Jurkat, Clone E6-1 (cell line): ENCODE data around the gene HEXIM2.
A peak's percentile ranks its signal among the peaks of the same experiment; 100 is the strongest.
"Not testable (repeated sequence)": the region's sequence is repeated elsewhere in the genome, so short reads cannot be mapped to it uniquely, and the experiment has no call there.

ENCODE experiments used
- DNase-seq: peaks from one replicate; pipeline ENCODE4 v3.0.0-alpha.2; 2011; ENCODE audit warnings: low read depth, low spot score
- H3K4me3 ChIP-seq: 2 replicates; pipeline ENCODE4 v1.5.1; 2011; ENCODE audit warnings: mild to moderate bottlenecking, low read length, control low read depth, moderate library complexity

The HEXIM2 gene

GRCh38 chr17:45197108-45197507 is 35.4 kb downstream of the HEXIM2 start:
- no peak for DNase-seq
- no peak overlapping the region for H3K4me3 ChIP-seq

DNA sequence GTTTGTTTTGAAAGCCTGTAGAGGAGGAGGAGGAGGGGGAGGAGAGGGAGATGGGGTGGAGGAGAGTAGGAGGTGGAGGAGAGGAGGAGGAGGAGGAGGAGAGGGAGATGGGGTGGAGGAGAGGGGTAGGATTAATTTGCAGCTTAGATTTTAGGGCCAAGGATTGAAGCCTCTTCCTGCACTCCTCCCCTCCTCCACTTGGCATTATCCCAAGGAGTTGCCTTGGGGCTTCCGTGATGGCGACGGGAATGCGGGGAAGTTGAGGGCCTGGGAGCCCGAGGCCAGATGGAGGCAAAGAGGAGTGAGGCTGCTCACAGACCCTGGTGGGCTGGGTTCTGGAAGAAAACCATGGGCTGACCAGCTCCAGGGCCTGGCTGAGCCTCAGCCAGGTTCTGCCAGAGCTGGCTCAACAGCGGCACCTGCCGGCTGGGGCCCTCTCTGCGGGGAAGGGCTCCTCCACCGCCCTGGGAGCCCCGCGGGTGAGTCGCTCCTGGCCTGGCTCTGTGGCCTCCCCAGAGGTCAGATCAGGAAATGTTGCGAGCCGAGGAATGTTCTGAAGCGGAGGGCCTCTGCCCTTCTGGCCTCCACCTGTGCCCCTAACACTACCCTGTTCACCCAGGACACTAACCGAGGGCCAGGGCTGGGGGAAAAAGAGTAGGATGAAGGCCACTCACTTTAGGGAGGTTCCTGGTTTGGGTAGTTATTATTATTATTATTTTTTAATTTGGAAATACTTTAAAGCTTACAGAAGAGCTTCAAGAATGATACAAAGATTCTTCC is 36.1 kb downstream of the HEXIM2 start:
- H3K4me3 ChIP-seq = no peak overlapping the region
- peak; percentile 39 for DNase-seq

- DNase-seq = no peak
- no peak overlapping the region for H3K4me3 ChIP-seq
Measured at GRCh38 chr17:45200701-45201100, 39.0 kb downstream of the HEXIM2 start.

DNA sequence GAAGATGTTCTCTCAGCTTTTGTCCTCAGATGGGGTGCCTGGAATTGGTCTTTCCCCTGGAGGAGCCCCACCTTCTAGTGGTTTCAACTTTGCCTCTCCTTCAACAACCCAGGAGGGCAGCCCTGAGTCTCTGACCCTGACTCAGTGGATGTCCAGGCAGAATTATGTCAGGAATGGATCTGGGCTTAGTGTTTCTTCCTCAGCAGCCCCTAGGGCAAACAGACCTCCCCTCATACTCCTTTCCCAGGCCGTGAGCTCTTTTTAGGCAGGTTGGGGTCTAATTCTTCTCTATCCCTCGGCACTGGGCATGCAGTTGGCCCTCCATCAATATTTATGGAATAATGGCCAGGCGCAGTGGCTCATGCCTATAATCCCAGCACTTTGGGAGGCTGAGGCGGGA is 39.8 kb downstream of the HEXIM2 start:
- H3K4me3 ChIP-seq = no peak overlapping the region
- DNase-seq = no peak

DNA sequence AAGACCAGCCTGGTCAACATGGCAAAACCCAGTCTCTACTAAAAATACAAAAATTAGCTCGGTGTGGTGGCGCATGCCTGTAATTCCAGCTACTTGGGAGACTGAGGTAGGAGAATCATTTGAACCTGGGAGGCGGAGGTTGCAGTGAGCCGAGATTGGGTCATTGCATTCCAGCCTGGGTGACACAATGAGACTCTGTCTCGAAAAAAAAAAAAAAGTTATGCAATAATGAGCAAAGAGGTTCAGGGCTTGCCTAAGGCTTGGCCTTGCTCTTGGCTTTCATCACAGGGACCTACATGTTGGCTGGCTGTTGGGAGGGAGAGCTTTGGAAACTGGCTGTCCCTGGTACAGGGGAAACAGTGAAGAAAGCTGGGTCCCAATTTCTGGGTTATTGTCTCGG is 40.2 kb downstream of the HEXIM2 start:
- not testable (repeated sequence) for DNase-seq, H3K4me3 ChIP-seq

DNA sequence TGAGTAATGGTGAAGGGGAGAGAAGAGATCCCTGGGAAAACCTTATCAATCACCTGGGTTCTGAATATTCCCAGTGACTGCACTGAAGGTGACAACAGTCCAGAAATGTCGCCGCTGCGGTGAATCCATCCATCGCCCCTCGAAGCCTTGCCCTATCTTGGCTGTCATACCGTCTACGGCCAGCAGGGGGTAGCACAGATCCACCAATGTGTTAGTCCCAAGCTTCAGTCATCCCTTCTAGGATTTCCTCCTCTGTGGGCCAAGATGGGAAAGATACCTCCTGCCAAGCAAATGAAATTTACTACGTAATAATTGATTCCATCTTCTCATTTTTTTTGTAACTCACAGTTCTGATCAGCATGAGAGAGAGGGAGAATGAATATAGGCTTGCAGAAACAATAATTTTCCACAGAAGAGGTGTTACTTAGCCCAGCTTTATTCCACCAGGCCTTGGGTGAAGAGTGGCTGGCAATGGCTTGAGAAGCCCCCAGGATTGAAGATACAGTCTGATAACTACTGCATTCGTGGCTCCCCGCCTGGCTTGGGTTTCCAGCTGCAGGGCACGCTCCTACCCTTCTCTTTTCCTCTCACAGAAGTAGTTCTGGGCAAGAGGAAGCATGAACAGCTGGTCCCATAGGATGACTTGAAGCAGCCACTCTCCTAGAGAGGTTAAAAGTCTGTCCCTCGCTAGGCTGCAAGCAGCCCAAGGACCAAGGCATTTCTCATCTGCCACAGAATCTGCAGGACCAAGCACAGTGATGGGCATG is 57.4 kb downstream of the HEXIM2 start:
- no peak overlapping the region for H3K4me3 ChIP-seq
- DNase-seq = peak; percentile 69
